Measurements from ENCODE around the gene CYB5D1.

- TF ChIP-seq CTCF (conservative IDR thresholded peaks at IDR 0.05; ENCODE audit: low read depth, low read length), result no peak
- no peak for TF ChIP-seq EZH2 (IDR thresholded peaks at IDR 0.05; ENCODE audit: borderline replicate concordance, low read depth, low read length, poor library complexity, severe bottlenecking)
Observed at GRCh38 chr17:7854851-7855659, 2.7 kb upstream of the CYB5D1 start, which contains the start of gene TMEM88.
